Right forelimb (tissue), 1 donor: Measurements from ENCODE around the gene BAD.
A peak's percentile ranks its signal among the peaks of the same experiment; 100 is the strongest.

Experiments used
- DNase-seq: peaks from one replicate; pipeline ENCODE4 v3.0.0-alpha.2; 2018

The BAD gene

GRCh38 chr11:64296236-64296635, 11.8 kb upstream of the BAD start:
- no peak for DNase-seq

GRCh38 chr11:64295760-64296159, 11.3 kb upstream of the BAD start:
- no peak for DNase-seq

GRCh38 chr11:64294774-64295173, 10.3 kb upstream of the BAD start:
- no peak for DNase-seq

- no peak for DNase-seq
These were observed 8.2 kb upstream of the BAD start for GRCh38 chr11:64292460-64293254.

GRCh38 chr11:64291752-64292459, 7.4 kb upstream of the BAD start:
- no peak for DNase-seq

- no peak for DNase-seq
These were observed 6.8 kb upstream of the BAD start, which contains the start of gene KCNK4 for GRCh38 chr11:64291262-64291751. Gene KCNK4 (plus strand): TSS chr11:64291302. CDS start chr11:64293019, 1,717 bp downstream.

GRCh38 chr11:64290352-64291261, 6.1 kb upstream of the BAD start:
- no peak for DNase-seq

- no peak for DNase-seq
These were observed 4.6 kb upstream of the BAD start for GRCh38 chr11:64289002-64289564.

GRCh38 chr11:64288353-64288750, 3.9 kb upstream of the BAD start:
- DNase-seq = no peak

- no peak for DNase-seq
These were observed 3.3 kb upstream of the BAD start for GRCh38 chr11:64287676-64288352.

GRCh38 chr11:64286801-64287159, 2.3 kb upstream of the BAD start:
- DNase-seq = no peak

GRCh38 chr11:64285885-64286800, 1.7 kb upstream of the BAD start:
- no peak for DNase-seq

GRCh38 chr11:64284962-64285884, 758 bp upstream of the BAD start, which contains the start of gene GPR137:
Gene GPR137 (plus strand): TSS chr11:64285848. CDS start chr11:64286525, 677 bp downstream.
- DNase-seq = peak; percentile 95

GRCh38 chr11:64283092-64283491, 1.4 kb downstream of the BAD start:
- DNase-seq = no peak

- no peak for DNase-seq
These were observed 2.3 kb downstream of the BAD start for GRCh38 chr11:64281957-64282770.

GRCh38 chr11:64278576-64279190, 5.8 kb downstream of the BAD start:
- DNase-seq = no peak

- DNase-seq = no peak
These were observed 7.6 kb downstream of the BAD start for GRCh38 chr11:64276653-64277431.
